ENCODE measurements around the gene SHISA5. TPM values are rescaled to one million over a fixed set of nuclear protein-coding genes. Genes with fewer than 3 reads are reported as not detected.

SHISA5 gene
- total RNA-seq, 1 experiment from 2014 or later: 137 TPM

DNA sequence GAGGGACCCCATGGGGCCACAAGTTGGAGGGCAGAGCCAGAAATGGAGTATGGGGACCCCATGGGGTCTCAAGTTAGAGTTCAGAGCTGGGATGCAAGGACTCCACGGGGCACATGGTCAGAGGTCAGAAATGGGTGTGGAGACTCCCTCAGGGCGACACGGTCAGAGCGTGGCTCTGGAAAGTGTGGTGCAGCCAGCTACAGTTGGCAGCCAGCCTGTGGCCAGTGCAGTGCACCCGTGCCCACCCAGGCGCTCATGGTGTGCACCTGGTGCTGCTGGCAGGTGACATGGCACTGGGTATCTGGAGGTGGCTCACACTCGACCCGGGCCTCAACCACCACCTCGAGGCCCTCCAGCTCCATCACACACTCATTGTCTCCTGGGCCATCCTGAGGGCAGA is 85.3 kb downstream of the SHISA5 start:
- no peak overlapping the region for H3K4me3 Mint-ChIP-seq
- DNase-seq (ENCODE audit: low spot score) (no peak), ATAC-seq (no peak)
- H3K27ac Mint-ChIP-seq: no peak overlapping the region
- H3K36me3 Mint-ChIP-seq: peaks cover 26% of the 10 kb centered on the region
- no peaks in the 10 kb centered on the region for H3K4me1 Mint-ChIP-seq
- CTCF ChIA-PET: interaction anchor here (1.3 to 18.3 kb wide), 4 partner anchors 12 to 18 kb away, joined by 4 to 218 read pairs (median 7); no protein-coding TSS in a partner anchor
- no peaks in the 10 kb centered on the region for H3K27me3 Mint-ChIP-seq (ENCODE audit: low read depth)
- TF ChIP-seq, protein P1, sequence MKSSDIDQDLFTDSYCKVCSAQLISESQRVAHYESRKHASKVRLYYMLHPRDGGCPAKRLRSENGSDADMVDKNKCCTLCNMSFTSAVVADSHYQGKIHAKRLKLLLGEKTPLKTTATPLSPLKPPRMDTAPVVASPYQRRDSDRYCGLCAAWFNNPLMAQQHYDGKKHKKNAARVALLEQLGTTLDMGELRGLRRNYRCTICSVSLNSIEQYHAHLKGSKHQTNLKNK (CRISPR knock-in tag; IDR thresholded peaks at IDR 0.05): no peak
- TF ChIP-seq SP1 (CRISPR knock-in tag; conservative IDR thresholded peaks at IDR 0.05): no peak
- TF ChIP-seq, protein P2, sequence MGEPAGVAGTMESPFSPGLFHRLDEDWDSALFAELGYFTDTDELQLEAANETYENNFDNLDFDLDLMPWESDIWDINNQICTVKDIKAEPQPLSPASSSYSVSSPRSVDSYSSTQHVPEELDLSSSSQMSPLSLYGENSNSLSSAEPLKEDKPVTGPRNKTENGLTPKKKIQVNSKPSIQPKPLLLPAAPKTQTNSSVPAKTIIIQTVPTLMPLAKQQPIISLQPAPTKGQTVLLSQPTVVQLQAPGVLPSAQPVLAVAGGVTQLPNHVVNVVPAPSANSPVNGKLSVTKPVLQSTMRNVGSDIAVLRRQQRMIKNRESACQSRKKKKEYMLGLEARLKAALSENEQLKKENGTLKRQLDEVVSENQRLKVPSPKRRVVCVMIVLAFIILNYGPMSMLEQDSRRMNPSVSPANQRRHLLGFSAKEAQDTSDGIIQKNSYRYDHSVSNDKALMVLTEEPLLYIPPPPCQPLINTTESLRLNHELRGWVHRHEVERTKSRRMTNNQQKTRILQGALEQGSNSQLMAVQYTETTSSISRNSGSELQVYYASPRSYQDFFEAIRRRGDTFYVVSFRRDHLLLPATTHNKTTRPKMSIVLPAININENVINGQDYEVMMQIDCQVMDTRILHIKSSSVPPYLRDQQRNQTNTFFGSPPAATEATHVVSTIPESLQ (CRISPR knock-in tag; IDR thresholded peaks at IDR 0.05): no peak
- no peaks in the 10 kb centered on the region for H3K9me3 Mint-ChIP-seq
- POLR2A ChIA-PET: no interaction called here

DNA sequence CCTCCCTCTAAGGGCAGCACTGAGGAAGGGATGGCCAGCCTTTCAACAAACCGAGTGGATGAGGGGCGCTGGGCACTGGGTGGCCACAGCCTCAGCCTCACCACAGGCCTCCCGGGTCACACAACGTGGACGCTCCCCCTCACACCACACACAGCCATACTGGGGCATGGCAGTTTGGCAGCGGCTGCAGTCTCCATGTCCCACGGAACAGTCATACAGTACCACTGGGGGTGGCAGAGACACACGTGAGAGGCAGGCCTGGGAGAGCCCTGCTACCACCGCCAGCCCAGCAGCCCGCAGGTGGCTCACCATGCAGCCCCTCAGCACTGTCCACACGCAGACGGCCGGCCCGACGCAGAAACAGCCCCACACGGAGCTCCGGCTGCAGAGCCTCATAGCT is 85.8 kb downstream of the SHISA5 start:
- DNase-seq (ENCODE audit: low spot score) (no peak), ATAC-seq (no peak)
- ChIA-PET CTCF (interaction anchor here (1.3 to 18.3 kb wide), 3 partner anchors 9 to 18 kb away, joined by 3 to 218 read pairs (median 4); no protein-coding TSS in a partner anchor), POLR2A (no interaction called here)
- Mint-ChIP-seq H3K27ac (no peak overlapping the region), H3K36me3 (peaks cover 31% of the 10 kb centered on the region), H3K9me3 (no peaks in the 10 kb centered on the region), H3K4me3 (no peak overlapping the region), H3K27me3 (ENCODE audit: low read depth) (no peaks in the 10 kb centered on the region), H3K4me1 (no peaks in the 10 kb centered on the region)
- TF ChIP-seq NFE2L1 (CRISPR knock-in tag; IDR thresholded peaks at IDR 0.05) (no peak), ATF1 (CRISPR knock-in tag; IDR thresholded peaks at IDR 0.05) (no peak), ZNF317 (CRISPR knock-in tag; IDR thresholded peaks at IDR 0.05; ENCODE audit: borderline replicate concordance, low read depth) (no peak), NR3C1 (CRISPR knock-in tag; conservative IDR thresholded peaks at IDR 0.05; ENCODE audit: low read depth) (no peak), CREM (CRISPR knock-in tag; IDR thresholded peaks at IDR 0.05) (no peak), SMAD3 (CRISPR knock-in tag; IDR thresholded peaks at IDR 0.05; ENCODE audit: borderline replicate concordance) (no peak), NFATC4 (CRISPR knock-in tag; IDR thresholded peaks at IDR 0.05) (no peak), TP53 (CRISPR knock-in tag; IDR thresholded peaks at IDR 0.05) (no peak)
- TF ChIP-seq, protein P3, sequence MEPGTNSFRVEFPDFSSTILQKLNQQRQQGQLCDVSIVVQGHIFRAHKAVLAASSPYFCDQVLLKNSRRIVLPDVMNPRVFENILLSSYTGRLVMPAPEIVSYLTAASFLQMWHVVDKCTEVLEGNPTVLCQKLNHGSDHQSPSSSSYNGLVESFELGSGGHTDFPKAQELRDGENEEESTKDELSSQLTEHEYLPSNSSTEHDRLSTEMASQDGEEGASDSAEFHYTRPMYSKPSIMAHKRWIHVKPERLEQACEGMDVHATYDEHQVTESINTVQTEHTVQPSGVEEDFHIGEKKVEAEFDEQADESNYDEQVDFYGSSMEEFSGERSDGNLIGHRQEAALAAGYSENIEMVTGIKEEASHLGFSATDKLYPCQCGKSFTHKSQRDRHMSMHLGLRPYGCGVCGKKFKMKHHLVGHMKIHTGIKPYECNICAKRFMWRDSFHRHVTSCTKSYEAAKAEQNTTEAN (CRISPR knock-in tag; IDR thresholded peaks at IDR 0.05): no peak
- TF ChIP-seq, protein P4, sequence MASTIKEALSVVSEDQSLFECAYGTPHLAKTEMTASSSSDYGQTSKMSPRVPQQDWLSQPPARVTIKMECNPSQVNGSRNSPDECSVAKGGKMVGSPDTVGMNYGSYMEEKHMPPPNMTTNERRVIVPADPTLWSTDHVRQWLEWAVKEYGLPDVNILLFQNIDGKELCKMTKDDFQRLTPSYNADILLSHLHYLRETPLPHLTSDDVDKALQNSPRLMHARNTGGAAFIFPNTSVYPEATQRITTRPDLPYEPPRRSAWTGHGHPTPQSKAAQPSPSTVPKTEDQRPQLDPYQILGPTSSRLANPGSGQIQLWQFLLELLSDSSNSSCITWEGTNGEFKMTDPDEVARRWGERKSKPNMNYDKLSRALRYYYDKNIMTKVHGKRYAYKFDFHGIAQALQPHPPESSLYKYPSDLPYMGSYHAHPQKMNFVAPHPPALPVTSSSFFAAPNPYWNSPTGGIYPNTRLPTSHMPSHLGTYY (CRISPR knock-in tag; IDR thresholded peaks at IDR 0.05): no peak
- TF ChIP-seq, protein P5, sequence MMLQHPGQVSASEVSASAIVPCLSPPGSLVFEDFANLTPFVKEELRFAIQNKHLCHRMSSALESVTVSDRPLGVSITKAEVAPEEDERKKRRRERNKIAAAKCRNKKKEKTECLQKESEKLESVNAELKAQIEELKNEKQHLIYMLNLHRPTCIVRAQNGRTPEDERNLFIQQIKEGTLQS (CRISPR knock-in tag; conservative IDR thresholded peaks at IDR 0.05): no peak
- TF ChIP-seq, protein P6, sequence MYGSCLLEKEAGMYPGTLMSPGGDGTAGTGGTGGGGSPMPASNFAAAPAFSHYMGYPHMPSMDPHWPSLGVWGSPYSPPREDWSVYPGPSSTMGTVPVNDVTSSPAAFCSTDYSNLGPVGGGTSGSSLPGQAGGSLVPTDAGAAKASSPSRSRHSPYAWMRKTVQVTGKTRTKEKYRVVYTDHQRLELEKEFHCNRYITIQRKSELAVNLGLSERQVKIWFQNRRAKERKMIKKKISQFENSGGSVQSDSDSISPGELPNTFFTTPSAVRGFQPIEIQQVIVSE (CRISPR knock-in tag; IDR thresholded peaks at IDR 0.05; ENCODE audit: borderline replicate concordance): no peak
- TF ChIP-seq, protein P7, sequence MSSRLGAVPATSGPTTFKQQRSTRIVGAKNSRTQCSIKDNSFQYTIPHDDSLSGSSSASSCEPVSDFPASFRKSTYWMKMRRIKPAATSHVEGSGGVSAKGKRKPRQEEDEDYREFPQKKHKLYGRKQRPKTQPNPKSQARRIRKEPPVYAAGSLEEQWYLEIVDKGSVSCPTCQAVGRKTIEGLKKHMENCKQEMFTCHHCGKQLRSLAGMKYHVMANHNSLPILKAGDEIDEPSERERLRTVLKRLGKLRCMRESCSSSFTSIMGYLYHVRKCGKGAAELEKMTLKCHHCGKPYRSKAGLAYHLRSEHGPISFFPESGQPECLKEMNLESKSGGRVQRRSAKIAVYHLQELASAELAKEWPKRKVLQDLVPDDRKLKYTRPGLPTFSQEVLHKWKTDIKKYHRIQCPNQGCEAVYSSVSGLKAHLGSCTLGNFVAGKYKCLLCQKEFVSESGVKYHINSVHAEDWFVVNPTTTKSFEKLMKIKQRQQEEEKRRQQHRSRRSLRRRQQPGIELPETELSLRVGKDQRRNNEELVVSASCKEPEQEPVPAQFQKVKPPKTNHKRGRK (CRISPR knock-in tag; IDR thresholded peaks at IDR 0.05; ENCODE audit: borderline replicate concordance): no peak
- TF ChIP-seq, protein P8, sequence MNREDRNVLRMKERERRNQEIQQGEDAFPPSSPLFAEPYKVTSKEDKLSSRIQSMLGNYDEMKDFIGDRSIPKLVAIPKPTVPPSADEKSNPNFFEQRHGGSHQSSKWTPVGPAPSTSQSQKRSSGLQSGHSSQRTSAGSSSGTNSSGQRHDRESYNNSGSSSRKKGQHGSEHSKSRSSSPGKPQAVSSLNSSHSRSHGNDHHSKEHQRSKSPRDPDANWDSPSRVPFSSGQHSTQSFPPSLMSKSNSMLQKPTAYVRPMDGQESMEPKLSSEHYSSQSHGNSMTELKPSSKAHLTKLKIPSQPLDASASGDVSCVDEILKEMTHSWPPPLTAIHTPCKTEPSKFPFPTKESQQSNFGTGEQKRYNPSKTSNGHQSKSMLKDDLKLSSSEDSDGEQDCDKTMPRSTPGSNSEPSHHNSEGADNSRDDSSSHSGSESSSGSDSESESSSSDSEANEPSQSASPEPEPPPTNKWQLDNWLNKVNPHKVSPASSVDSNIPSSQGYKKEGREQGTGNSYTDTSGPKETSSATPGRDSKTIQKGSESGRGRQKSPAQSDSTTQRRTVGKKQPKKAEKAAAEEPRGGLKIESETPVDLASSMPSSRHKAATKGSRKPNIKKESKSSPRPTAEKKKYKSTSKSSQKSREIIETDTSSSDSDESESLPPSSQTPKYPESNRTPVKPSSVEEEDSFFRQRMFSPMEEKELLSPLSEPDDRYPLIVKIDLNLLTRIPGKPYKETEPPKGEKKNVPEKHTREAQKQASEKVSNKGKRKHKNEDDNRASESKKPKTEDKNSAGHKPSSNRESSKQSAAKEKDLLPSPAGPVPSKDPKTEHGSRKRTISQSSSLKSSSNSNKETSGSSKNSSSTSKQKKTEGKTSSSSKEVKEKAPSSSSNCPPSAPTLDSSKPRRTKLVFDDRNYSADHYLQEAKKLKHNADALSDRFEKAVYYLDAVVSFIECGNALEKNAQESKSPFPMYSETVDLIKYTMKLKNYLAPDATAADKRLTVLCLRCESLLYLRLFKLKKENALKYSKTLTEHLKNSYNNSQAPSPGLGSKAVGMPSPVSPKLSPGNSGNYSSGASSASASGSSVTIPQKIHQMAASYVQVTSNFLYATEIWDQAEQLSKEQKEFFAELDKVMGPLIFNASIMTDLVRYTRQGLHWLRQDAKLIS (CRISPR knock-in tag; IDR thresholded peaks at IDR 0.05; ENCODE audit: borderline replicate concordance): no peak
- TF ChIP-seq, protein P1 (CRISPR knock-in tag; IDR thresholded peaks at IDR 0.05): no peak
